ENCODE results near the gene EMC10.
A peak's percentile ranks its signal among the peaks of the same experiment; 100 is the strongest.

EMC10 gene

GRCh38 chr19:50476224-50476906 is at the start of gene EMC10, which contains the start of gene GARIN5A:
Gene EMC10 (plus strand): TSS chr19:50476507. CDS start chr19:50476545, 38 bp downstream.
Gene GARIN5A (minus strand): TSS chr19:50476848. CDS start chr19:50476388, 460 bp downstream.
- in situ Hi-C loops (cut with HindIII; ENCODE audit: low sequenced_read_pairs) = no loop called here
- peak; percentile 83 for DNase-seq (ENCODE audit: low read depth)
- peak within 1 kb of the TSS; percentile 90 for H3K4me3 ChIP-seq (ENCODE audit: low read depth, low read length)
- TF ChIP-seq, protein P1, sequence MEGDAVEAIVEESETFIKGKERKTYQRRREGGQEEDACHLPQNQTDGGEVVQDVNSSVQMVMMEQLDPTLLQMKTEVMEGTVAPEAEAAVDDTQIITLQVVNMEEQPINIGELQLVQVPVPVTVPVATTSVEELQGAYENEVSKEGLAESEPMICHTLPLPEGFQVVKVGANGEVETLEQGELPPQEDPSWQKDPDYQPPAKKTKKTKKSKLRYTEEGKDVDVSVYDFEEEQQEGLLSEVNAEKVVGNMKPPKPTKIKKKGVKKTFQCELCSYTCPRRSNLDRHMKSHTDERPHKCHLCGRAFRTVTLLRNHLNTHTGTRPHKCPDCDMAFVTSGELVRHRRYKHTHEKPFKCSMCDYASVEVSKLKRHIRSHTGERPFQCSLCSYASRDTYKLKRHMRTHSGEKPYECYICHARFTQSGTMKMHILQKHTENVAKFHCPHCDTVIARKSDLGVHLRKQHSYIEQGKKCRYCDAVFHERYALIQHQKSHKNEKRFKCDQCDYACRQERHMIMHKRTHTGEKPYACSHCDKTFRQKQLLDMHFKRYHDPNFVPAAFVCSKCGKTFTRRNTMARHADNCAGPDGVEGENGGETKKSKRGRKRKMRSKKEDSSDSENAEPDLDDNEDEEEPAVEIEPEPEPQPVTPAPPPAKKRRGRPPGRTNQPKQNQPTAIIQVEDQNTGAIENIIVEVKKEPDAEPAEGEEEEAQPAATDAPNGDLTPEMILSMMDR (IDR thresholded peaks at IDR 0.05; ENCODE audit: low read depth, low read length, missing control alignments) = no peak

- peak overlapping the region; percentile 27 for H3K4me3 ChIP-seq (ENCODE audit: low read depth, low read length)
- in situ Hi-C loops (cut with HindIII; ENCODE audit: low sequenced_read_pairs) = no loop called here
Measured at GRCh38 chr19:50427318-50427925, 48.9 kb upstream of the EMC10 start.

DNA sequence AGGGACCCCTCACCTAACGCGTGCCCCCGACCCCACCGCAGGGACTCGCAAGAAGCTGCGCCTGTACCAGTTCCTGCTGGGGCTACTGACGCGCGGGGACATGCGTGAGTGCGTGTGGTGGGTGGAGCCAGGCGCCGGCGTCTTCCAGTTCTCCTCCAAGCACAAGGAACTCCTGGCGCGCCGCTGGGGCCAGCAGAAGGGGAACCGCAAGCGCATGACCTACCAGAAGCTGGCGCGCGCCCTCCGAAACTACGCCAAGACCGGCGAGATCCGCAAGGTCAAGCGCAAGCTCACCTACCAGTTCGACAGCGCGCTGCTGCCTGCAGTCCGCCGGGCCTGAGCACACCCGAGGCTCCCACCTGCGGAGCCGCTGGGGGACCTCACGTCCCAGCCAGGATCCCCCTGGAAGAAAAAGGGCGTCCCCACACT is 48.3 kb upstream of the EMC10 start:
- in situ Hi-C loops (cut with HindIII; ENCODE audit: low sequenced_read_pairs) = no loop called here
- TF ChIP-seq, protein P1 (IDR thresholded peaks at IDR 0.05; ENCODE audit: low read depth, low read length, missing control alignments) = no peak
- H3K4me3 ChIP-seq (ENCODE audit: low read depth, low read length) = peak overlapping the region; percentile 27
- peak; percentile 42 for DNase-seq (ENCODE audit: low read depth)

More at GRCh38 chr19:50427318-50427925, 48.9 kb upstream of the EMC10 start:
- no peak for DNase-seq (ENCODE audit: low read depth)
- TF ChIP-seq, protein P1 (IDR thresholded peaks at IDR 0.05; ENCODE audit: low read depth, low read length, missing control alignments) = no peak

DNA sequence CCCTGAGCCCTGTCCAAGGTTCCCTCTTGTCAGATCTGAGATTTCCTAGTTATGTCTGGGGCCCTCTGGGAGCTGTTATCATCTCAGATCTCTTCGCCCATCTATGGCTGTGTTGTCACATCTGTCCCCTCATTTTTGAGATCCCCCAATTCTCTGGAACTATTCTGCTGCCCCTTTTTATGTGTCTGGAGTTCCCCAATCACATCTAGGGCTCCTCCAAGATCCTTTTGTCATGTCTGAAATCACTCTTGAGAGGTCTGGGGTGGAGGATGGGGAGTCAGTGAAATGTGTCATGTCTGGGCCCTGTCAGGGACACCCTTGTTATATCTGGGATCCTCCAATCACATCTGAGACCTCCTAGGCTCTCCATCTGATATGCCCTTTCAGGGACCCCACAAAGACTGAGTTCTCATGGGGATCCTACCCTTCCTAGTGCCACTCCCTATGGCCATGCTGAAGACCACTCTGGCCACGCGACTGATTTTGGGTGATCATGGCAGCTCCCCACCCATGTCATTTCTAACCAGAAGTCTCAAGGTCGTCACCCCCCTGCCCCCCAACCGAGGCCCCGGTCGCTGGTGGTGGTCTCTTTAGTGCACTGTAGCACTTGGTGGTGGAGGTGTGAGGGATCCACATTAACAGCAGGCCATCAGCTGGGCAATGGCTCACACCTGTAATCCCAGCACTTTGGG is 47.4 kb upstream of the EMC10 start:
- in situ Hi-C loops (cut with HindIII; ENCODE audit: low sequenced_read_pairs) = no loop called here
- TF ChIP-seq, protein P1 (IDR thresholded peaks at IDR 0.05; ENCODE audit: low read depth, low read length, missing control alignments) = no peak
- H3K4me3 ChIP-seq (ENCODE audit: low read depth, low read length) = no peak overlapping the region
- no peak for DNase-seq (ENCODE audit: low read depth)

DNA sequence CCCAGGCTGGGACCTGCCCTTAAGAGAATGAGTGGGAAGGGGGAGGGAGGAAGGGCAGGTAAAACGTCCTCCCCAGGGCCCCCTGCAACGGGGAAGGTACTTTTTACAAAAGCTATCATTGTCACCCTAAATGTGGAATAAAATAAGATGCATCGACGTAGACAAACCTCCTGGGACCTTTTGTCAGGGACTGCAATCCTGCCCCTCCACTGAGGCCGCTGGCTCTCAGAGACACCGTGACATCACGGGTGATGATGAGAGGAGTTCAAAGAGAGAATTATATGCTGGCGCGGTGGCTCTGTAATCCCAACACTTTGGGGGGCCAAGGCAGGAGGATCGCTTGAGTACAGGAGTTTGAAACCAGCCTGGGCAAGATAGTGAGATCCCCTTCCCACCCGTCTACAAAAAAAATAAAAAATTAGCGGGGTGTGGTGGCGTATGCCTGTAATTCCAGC is 45.4 kb upstream of the EMC10 start:
- H3K4me3 ChIP-seq (ENCODE audit: low read depth, low read length) = peak overlapping the region; percentile 51
- TF ChIP-seq, protein P1 (IDR thresholded peaks at IDR 0.05; ENCODE audit: low read depth, low read length, missing control alignments) = no peak
- in situ Hi-C loops (cut with HindIII; ENCODE audit: low sequenced_read_pairs) = no loop called here
- DNase-seq (ENCODE audit: low read depth) = no peak
